NCI-H2029 treated with DMSO at 0.1 percent for 48 hours (cell line): Measurements from ENCODE around the gene FAM13B.
"Not testable (repeated sequence)": the region's sequence is repeated elsewhere in the genome, so short reads cannot be mapped to it uniquely, and the experiment has no call there.

Experiments used
- DNase-seq: peaks from one replicate; lab custom pipeline; 2025; lab: John Stamatoyannopoulos, UW

Gene FAM13B

DNA sequence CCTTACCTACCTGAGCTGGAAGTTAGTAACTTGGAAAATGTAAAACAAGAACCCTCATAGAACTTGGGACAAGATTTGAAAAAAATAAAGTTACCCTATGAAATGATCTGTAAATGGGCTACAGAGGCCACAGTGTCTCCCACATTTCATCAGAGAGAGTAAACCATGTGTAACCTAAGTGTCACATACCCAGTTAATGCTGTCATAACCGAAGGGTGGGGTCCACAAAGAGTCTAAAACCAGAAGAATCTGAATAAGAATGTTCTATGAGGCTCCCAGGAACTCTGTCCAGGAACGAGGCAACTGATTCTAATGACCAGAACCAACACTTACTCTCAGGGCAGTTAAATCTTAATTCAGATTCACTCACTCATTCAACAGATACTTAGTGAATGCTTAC lies 1.0 kb upstream of the FAM13B start:
- no peak for DNase-seq

DNA sequence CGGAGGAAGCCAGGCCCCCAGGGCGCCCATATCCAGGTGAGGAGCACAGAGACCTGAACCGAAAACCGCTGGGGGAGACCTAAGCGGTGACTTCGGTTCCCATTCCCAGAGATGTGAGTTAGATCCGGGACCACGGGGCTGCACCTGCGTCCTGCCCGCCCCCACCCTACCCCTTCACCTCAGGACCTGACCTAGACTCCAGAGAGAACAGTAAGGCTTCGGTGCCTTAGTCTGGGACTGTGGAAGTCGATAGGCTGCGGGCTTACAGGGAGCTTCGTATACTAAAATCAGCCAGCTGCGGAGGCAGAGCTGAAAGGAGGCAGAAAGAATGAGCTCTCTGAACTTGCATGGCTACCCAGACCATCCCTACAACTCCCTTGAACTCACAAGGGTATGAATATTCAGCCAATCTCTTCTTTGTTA lies 518 bp upstream of the FAM13B start:
- DNase-seq: no peak

DNA sequence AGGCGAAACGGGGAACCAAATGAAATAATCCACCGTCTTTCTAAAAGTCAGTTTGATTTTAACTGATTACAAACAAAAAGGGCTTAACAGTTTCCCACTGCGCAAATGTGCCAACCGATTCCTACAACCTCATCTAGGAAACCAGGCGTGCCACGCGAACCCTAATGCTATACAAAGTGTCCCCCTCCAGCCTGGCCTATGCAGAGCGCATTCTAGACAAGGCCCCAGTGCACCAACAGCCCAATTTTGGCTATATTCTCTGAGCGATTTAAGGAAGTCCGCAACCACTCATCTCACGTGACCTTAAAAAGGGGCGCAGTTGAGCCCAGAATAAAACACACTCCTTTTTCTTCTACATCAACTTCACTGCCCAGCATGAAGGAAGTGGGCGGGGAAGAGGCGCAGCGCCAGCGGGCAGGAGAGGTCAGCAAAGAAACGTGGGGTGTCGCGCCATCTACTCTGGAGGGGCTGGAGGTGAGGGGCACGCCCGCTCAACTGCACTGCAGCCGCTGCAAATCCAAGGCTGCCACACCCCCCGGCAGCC lies 779 bp downstream of the FAM13B start:
- no peak for DNase-seq

DNA sequence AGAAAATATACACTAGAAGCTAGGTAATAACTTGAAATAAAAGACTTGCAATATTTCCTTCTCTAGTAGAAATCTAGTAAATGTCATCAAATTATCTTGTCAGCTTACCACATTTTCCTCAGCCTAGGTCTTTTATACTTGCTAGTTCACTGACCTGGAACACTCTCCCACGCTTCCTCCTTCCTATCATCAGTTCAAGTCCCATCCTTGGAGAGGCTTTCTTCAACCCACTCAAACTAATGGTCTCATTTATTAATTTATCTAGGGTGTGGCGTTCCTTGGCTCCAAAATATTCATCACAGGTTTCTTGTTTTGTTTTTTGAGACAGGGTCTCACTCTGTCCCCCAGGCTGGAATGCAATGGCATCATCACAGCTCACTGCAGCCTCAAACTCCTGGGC lies 2.9 kb downstream of the FAM13B start:
- DNase-seq: no peak

DNA sequence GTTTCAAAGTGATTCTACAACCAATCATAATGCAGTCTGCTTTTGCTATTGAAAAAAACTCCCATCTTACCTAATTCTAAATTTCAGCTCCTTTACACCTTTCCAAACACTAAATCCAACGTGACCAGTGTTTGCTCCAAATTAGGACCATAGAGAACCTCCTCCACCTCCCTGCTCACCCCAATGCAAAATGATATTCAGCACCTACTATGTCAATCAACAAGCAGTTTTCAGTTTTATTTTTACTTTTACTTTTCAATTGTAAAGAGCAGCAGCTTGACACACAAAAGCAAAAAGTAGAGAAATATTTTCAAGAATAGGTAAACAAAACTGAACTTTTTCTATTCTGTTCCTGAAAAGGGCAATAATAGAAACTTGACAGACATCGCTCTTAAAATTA lies 3.4 kb downstream of the FAM13B start:
- no peak for DNase-seq

DNA sequence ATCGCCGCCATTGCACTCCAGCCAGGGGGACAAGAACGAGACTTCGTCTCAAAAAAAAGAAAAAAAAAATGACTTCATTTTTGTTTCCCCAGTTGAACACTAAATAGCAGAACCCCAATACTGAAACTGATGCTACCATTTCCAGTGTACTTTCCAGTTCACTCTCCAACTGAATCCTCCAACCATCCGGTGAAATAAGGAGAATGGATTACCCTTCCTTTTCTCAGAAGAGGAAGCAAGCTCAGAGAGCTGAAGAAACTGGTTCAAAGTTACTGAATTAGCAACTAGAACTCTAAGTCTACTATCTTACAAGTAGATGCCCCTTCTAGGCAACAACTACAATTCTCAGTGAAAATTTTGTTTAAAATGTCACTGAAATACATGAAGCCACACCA lies 3.9 kb downstream of the FAM13B start:
- DNase-seq: no peak

DNA sequence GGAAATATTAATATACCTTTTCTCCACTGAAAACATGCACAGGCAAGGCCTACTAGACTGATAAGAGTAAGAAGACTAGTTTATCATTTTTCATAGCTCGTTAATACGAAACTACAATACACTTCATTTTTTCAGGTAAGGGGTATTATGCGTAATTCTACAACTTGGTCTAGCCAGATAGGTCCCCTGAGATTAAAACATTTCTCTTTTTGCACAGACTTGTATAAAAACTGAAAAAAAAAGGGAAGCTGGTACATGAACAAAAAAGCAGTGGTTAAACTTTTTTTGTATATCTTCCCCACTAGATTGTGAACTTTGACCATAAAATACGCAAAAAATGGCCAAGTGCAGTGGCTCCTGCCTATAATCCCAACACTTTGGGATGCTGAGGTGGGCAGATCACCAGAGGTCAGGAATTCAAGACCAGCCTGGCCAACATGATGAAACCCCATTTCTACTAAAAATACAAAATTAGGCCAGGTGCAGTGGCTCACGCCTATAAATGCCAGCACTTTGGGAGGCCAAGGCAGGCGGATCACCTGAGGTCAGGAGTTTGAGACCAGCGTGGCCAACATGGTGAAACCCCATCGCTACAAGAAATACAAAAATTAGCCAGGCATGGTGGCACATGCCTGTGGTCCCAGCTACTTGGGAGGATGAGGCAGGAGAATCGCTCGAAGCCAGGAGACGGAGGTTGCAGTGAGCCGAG lies 4.5 kb downstream of the FAM13B start:
- DNase-seq: not testable (repeated sequence)

DNA sequence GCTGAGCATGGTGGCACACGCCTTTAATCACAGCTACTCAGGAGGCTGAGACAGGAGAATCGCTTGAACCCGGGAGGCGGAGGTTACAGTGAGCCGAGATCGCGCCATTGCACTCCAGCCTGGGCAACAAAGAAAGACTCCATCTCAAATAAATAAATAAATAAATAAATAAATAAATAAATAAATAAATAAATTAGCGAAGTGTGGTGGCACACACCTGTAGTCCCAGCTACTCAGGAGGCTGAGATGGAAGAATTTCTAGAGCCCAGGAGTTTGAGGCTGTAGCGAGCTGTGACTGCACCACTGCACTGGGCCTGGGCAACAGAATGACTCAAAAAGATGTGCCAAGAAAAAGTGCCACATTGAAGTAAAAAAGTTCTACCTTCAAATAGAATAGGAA lies 6.1 kb downstream of the FAM13B start:
- DNase-seq: not testable (repeated sequence)

DNA sequence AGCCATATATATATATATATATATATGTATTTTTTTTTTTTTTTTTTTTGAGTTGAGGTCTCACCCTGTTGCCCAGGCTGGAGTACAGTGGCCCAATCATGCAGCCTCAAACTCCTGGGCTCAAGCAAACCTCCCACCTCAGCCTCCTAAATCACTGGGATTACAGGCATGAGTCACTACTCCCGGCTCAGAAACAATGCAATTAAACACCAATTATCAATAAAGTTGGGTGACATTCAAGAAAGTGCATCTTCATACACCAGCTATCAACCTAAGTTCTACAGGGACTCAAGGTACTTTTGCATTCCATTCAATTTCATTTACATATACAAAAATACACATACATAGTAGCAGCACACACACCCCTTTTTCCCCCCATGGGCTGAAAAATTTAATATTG lies 7.6 kb downstream of the FAM13B start:
- no peak for DNase-seq

DNA sequence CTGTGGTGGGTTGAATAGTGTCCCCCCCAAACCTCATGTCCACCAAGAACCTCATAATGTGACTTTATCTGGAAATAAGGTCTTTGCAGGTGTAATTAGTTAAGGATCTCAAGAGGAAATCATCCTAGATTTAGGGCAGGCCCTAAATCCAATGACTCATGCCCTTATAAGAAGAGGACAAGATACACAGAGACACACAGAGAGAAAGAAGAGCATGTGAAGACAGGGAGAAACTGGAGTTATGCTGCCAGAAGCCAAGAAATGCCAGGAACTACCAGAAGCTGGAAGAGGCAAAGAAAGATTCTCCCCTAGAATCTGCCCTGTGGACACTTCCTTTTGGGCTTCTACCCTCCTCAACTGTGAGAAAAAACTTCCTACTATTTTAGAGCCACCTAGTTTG lies 8.8 kb downstream of the FAM13B start:
- no peak for DNase-seq

DNA sequence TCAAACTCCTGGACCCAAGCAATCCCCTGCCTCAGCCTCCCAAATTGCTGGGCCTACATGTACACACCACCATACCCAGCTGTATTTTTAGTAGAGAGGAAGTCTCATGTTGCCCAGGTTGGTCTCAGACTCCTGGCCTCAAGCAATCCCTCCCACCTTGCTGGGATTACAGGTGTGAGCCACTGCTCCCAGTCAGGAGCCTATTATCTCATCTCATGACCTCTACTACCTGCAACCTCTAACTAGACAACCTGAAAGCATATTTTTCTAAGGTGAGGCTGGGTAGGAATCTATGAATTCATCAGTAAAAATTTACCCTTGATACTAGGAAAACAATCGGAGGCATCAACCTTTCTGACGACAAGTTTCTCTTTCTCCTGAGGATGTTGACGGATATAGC lies 10.0 kb downstream of the FAM13B start:
- DNase-seq: no peak

DNA sequence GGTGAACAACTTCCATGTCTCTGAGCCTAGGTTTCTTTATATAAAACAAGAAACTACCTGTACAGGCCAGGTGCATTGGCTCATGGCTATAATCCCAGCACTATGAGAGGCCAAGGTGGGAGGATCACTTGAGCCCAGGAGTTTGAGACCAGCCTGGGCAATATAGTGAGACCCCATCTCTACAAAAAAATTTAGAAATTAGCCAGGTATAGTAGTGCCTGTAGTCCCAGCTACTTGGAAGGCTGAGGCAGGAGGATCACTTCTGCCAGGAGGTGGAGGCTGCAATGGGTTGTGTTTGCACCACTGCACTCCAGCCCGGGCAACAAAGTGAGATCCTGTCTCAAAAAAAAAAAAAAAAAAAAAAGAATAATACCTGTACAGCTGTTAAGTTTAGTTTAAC lies 11.1 kb downstream of the FAM13B start:
- no peak for DNase-seq

DNA sequence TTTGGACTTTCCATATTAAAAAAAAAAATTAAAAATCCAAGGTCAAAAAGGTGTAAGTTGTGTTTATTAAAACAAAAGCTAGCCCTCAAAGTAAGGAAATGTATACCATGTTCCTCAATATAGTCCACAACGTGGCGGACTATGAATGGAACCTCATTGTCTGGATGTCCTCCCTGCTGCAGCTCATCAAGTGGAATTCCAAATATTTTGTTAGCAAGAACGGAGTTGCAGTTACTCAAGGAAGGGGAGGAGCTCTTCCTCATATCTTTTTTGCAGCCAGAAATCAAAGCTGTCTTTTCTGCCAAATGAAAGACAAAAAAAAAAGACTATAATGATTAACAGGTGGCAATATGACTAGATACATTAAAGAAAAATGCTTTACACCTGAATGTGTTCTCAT lies 14.0 kb downstream of the FAM13B start:
- DNase-seq: no peak

DNA sequence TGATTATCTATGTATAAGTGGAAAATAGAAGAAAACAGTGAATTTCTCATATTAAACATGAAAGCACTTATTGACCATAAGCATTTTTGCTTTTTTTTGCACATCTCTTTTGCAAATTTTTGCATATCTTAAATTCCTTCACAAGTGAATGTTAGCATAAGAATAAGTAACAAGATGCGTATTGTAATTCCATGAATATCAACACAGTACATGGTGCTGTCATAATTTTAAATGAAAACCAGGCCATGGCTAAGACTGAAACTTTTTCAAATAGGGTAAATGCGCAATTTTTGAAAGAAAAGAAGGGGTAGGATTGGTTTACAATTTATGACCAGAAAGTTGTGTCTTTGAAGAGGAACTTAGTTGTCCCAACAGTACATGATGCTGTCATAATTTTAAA lies 17.0 kb downstream of the FAM13B start:
- DNase-seq: no peak

DNA sequence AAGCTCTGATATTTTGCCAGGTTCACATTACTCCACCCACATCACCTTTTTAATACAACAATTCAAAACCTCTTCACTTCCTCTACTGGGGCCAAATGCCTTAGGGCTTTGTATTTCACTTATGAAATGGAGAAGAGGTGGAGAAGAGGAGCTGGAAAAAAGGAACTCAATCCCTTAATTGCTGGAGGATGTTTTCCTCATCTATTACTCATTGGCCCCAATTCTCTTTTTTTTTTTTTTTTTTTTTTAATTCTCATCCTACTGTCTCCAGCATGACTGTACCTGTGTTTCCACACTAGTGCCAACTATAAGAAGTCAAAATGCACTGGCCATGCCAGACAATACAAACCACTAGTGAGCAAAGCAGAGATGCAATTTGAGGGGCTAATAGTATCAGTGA lies 20.9 kb downstream of the FAM13B start:
- peak; percentile 35 for DNase-seq

DNA sequence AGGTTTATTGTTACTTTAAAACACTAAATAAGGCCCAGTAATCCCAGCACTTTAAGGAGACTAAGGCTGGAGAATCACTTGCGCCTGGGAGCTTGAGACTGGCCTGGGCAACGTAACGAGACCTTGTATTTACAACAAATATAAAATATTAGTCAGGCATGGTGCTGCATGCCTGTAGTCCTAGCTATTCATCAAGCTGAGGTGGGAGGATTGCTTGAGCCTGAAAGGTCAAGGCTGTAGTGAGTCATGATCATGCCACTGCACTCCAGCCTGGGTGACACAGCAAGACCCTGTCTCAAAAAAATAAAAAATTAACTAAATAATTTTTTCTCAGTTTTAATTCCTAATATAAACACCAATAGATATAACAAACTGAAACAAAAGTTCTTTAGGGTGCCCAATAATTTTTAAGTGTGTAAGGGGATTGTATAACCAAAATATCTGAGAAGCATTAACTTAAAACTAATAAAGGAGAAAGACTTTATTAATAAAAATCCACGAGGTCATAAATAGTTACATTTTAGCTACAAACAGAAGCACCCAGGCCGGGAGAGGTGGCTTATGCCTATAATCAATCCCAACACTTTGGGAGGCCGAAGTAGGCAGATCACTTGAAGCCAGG lies 32.7 kb downstream of the FAM13B start:
- no peak for DNase-seq

DNA sequence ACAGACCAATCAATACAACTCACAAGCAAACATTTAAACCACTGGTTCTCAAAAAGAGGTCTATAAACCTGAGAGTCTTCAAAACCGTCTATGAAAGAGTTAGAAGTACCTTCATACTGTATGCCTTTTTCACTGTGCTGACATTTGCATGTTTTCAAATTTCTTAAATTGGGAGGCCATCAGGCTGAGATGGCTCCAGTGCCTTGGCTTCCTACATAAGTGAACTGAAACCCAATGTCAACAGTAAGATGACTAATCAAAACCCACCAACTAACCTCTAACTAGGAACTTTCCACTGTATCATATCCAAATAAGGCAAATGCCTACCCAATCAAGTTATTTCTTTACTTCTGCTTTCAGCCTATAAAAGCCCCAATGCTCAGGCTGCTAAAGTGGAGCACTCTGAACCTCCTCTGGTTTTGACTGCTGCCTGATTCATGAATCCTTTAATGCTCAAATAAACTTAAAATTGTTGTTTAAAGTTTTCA lies 35.1 kb downstream of the FAM13B start:
- DNase-seq: no peak

DNA sequence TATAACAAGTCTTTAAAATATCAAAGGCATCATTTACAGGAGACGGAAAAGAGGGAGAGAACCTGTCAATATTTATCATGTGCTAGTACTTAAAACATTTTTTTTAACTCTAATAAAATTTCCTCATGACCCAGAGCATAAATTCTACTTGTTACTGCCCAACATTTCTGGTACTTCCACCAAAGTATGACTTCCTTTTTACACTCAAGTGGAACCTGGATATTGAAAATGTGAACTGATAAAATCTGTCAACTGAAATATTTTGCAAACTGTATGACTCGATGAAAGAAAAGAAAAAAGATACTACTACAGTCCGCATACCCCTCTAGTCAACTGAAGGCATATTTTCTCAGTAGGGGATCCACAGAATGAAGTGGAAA lies 37.1 kb downstream of the FAM13B start:
- DNase-seq: no peak

DNA sequence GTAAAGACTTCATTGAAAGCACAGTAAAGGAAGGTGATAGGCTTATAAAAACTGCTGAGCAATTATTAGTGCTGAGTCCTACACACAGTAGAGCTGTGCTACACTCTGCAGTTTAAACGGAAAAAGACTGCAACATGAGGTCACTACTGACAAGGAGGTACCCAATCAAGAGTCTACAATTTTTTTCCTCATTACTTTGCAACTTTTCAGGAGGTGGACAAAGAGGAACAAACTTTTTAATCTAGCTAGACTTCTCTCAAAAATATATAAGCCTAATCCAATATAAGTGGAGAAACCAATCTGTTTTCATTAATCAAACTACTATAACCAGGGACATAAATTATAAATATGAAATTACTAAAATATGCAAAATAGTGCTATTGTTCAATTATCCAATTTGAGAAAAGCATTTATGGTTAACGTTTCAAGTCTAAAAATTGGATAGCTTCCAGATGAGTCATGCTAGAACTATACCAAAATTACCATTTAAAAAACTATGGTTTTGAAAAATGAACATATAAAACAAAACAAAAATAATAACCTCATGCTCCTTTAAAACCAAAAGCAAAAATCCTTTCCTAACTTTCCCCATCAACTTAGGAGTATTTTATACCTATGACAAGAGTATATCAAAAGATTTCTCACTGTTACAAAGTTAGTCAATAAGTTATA lies 37.7 kb downstream of the FAM13B start:
- DNase-seq: no peak

DNA sequence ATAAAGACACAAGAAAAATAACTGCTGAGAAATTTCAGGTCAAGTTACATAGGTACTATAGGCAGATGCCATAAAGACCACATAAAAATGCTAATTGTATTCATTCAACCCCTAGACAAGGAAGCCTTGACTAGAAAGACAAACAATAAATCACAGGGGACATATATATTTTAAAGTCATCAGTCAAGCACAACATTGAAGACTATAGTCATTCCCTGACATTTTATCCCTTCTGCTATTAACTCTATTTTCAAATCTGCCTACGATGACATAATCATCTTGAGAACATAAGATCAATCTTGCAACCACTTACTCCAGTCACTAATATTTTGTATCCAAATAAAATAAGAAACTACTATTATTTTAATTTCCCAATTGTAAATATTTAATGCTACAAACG lies 38.3 kb downstream of the FAM13B start:
- DNase-seq: no peak

DNA sequence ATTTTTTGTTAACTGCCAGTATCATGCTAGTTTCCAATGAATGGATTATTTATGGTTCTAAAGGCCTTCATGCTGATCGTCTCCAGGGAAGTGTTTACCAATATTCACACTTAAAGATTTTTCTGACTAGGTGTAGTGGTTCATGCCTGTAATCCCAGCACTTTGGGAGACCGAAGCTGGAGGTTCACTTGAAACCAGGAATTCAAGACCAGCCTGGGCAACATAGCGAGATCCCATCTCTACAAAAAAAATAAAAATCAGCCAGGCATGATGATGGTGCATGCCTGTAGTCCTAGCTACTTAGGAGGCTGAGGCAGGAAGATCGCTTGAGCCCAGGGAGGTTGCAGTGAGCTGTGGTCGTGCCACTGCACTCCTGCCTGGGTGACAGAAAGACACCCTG lies 43.5 kb downstream of the FAM13B start:
- no peak for DNase-seq

DNA sequence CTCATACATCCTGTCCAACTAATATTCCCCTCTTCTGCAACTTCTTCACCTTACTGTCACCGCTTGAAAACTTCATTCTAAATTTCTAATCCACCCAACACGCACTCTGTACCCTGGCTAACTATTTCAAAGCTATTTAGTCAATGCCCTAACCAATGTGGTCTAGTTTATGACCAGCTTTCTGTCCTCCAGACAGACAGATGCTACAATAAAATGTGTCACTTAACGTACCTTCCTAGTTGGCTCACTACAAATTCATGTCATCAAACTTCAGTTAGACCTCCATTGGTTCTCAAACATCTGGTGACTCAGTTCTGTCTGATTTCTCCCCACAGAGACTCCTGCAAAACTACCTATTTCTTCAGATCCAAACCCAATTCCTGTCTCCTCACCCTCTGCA lies 57.7 kb downstream of the FAM13B start:
- DNase-seq: no peak

DNA sequence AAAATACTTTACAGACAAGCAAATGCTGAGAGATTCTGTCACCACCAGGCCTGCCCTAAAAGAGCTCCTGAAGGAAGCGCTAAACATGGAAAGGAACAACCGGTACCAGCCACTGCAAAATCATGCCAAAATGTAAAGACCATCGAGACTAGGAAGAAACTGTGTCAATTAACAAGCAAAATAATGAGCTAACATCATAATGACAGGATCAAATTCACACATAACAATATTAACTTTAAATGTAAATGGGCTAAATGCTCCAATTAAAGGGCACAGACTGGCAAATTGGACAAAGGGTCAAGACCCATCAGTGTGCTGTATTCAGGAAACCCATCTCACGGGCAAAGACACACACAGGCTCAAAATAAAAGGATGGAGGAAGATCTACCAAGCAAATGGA lies 62.5 kb downstream of the FAM13B start:
- not testable (repeated sequence) for DNase-seq
